ENCODE data around the gene UNC13B. TPM values are rescaled to one million over a fixed set of nuclear protein-coding genes. Genes with fewer than 3 reads are reported as not detected.

Gene UNC13B
- total RNA-seq, 2 donors from 2014 or later: 27.3 to 29.1 TPM

- intact Hi-C loops (cut with DNase I): no loop called here
- no peak for DNase-seq (ENCODE audit: low spot score)
These were observed 132.7 kb downstream of the UNC13B start for GRCh38 chr9:35294556-35294955.

- intact Hi-C loops (cut with DNase I): no loop called here
- DNase-seq (ENCODE audit: low spot score): no peak
These were observed 133.7 kb downstream of the UNC13B start for GRCh38 chr9:35295369-35296036.

GRCh38 chr9:35303567-35303966 lies 141.8 kb downstream of the UNC13B start:
- intact Hi-C loops (cut with DNase I): no loop called here
- no peak for DNase-seq (ENCODE audit: low spot score)

GRCh38 chr9:35306283-35306682 lies 144.5 kb downstream of the UNC13B start:
- intact Hi-C loops (cut with DNase I): no loop called here

GRCh38 chr9:35308316-35308715 lies 146.5 kb downstream of the UNC13B start:
- DNase-seq (ENCODE audit: low spot score): no peak
- intact Hi-C loops (cut with DNase I): no loop called here

More at GRCh38 chr9:35306283-35306682, 144.5 kb downstream of the UNC13B start:
- DNase-seq (ENCODE audit: low spot score): no peak

- intact Hi-C loops (cut with DNase I): no loop called here
- no peak for DNase-seq (ENCODE audit: low spot score)
These were observed 150.3 kb downstream of the UNC13B start for GRCh38 chr9:35311891-35312639.

- no peak for DNase-seq (ENCODE audit: low spot score)
- intact Hi-C loops (cut with DNase I): no loop called here
These were observed 151.7 kb downstream of the UNC13B start for GRCh38 chr9:35313460-35313859.

GRCh38 chr9:35313916-35314315 lies 152.1 kb downstream of the UNC13B start:
- intact Hi-C loops (cut with DNase I): no loop called here
- no peak for DNase-seq (ENCODE audit: low spot score)

GRCh38 chr9:35318741-35319140 lies 156.9 kb downstream of the UNC13B start:
- intact Hi-C loops (cut with DNase I): no loop called here
- no peak for DNase-seq (ENCODE audit: low spot score)

GRCh38 chr9:35322075-35322885 lies 160.5 kb downstream of the UNC13B start:
- intact Hi-C loops (cut with DNase I): no loop called here
- no peak for DNase-seq (ENCODE audit: low spot score)

GRCh38 chr9:35324966-35325365 lies 163.2 kb downstream of the UNC13B start:
- no peak for DNase-seq (ENCODE audit: low spot score)
- intact Hi-C loops (cut with DNase I): no loop called here

GRCh38 chr9:35333551-35333950 lies 171.7 kb downstream of the UNC13B start:
- intact Hi-C loops (cut with DNase I): no loop called here
- no peak for DNase-seq (ENCODE audit: low spot score)

GRCh38 chr9:35335164-35335563 lies 173.4 kb downstream of the UNC13B start:
- DNase-seq (ENCODE audit: low spot score): no peak
- intact Hi-C loops (cut with DNase I): no loop called here

GRCh38 chr9:35338086-35338485 lies 176.3 kb downstream of the UNC13B start:
- intact Hi-C loops (cut with DNase I): no loop called here
- DNase-seq (ENCODE audit: low spot score): no peak

GRCh38 chr9:35338561-35339274 lies 176.9 kb downstream of the UNC13B start:
- intact Hi-C loops (cut with DNase I): no loop called here

GRCh38 chr9:35340046-35340445 lies 178.2 kb downstream of the UNC13B start:
- intact Hi-C loops (cut with DNase I): no loop called here
- DNase-seq (ENCODE audit: low spot score): no peak

More at GRCh38 chr9:35338561-35339274, 176.9 kb downstream of the UNC13B start:
- DNase-seq (ENCODE audit: low spot score): no peak

GRCh38 chr9:35341021-35341420 lies 179.2 kb downstream of the UNC13B start:
- intact Hi-C loops (cut with DNase I): no loop called here
- no peak for DNase-seq (ENCODE audit: low spot score)

- peak; percentile 86 for DNase-seq (ENCODE audit: low spot score)
- intact Hi-C loops (cut with DNase I): no loop called here
These were observed 179.8 kb downstream of the UNC13B start for GRCh38 chr9:35341585-35341984.

GRCh38 chr9:35342221-35342958 lies 180.6 kb downstream of the UNC13B start:
- intact Hi-C loops (cut with DNase I): no loop called here

More at GRCh38 chr9:35342221-35342958, 180.6 kb downstream of the UNC13B start:
- no peak for DNase-seq (ENCODE audit: low spot score)

All from posterior vena cava (tissue), 2 donors.